ENCODE data around the gene BAG2. TPM values are rescaled to one million over a fixed set of nuclear protein-coding genes. Genes with fewer than 3 reads are reported as not detected.

BAG2 gene
- total and polyA plus RNA-seq, 2 of the 4 experiments (the other 2 are of a cell fraction), result 8.1 to 10.0 TPM

DNA sequence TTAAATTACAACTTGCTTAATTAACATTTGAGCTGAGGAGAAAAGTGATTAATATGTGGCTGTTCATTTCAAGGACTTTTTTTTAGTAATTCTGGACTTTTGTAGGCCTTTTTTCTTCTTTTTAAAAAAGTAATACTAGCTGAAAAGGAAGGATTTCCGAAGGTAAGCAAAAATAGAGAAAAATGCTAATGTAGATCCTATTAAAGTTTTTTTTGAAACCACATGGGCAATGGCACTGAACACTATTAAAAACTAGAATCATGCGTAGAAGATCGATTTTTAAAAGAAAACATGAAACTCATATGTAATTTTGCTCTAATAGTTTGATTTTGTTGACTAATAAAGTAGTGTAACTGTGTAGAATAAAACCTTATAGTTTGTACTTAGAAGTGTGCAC lies 2.4 kb downstream of the BAG2 start:
- Histone ChIP-seq H3K9me1 (ENCODE audit: insufficient read depth, low read length) (peaks cover 13% of the 10 kb centered on the region), H3K18ac (ENCODE audit: low read depth, low read length) (no peak overlapping the region), H3K9ac (ENCODE audit: low read depth, low read length) (peak overlapping the region; percentile 97; the same call in 1 of the 2 replicates), H2BK20ac (ENCODE audit: low read depth, low read length) (no peak overlapping the region), H3K27ac (ENCODE audit: insufficient read depth, low read length) (peak overlapping the region; percentile 14; the same call in 1 of the 2 replicates), H2AK5ac (ENCODE audit: low read depth, low read length) (no peak overlapping the region), H4K5ac (ENCODE audit: low read depth, low read length) (no peak overlapping the region), H3K4ac (ENCODE audit: low read depth, low read length) (peak overlapping the region; percentile 81; the same call in 1 of the 2 replicates), H3K79me1 (ENCODE audit: low read depth in 1 of 2, low read length in 2 of 2) (peaks cover 0 to 39% of the 10 kb centered on the region in 2 experiments; a peak in 3 of 4 replicates), H4K91ac (ENCODE audit: insufficient read depth, low read depth, low read length) (no peak overlapping the region), H2BK5ac (ENCODE audit: low read depth, low read length, poor library complexity, severe bottlenecking) (peak overlapping the region; percentile 94), H3K14ac (replicated peaks; ENCODE audit: low read depth, low read length) (no peak overlapping the region), H3K27me3 (ENCODE audit: control insufficient read depth, insufficient read depth, low read length) (no peaks in the 10 kb centered on the region), H4K8ac (ENCODE audit: low read depth in 2 of 2, low read length in 2 of 2) (no peak overlapping the region; a peak in 1 of 4 replicates), H3K23ac (ENCODE audit: low read depth, low read length) (no peak overlapping the region; the same call in 1 of the 2 replicates), H3K9me3 (ENCODE audit: control insufficient read depth, insufficient read depth, low read length) (no peaks in the 10 kb centered on the region), H2AK9ac (replicated peaks; ENCODE audit: low read depth, low read length, poor library complexity) (no peak overlapping the region), H3K36me3 (ENCODE audit: control insufficient read depth, insufficient read depth, low read length) (peaks cover 15% of the 10 kb centered on the region), H3K4me2 (ENCODE audit: low read depth, low read length) (peak overlapping the region; percentile 95), H4K20me1 (ENCODE audit: insufficient read depth, low read length) (peaks cover 36% of the 10 kb centered on the region), H3K56ac (ENCODE audit: extremely low read depth, insufficient read depth, low read length) (no peak overlapping the region), H2BK120ac (ENCODE audit: low read depth, low read length) (no peak overlapping the region), H3K4me1 (ENCODE audit: control insufficient read depth, insufficient read depth, low read length) (peaks cover 16% of the 10 kb centered on the region), H2AFZ (replicated peaks; ENCODE audit: low read length, poor library complexity) (no peak overlapping the region), H2BK15ac (ENCODE audit: low read depth, low read length) (no peak overlapping the region), H3K4me3 (ENCODE audit: insufficient read depth, low read depth, low read length) (peak overlapping the region; percentile 97)
- ChIA-PET POLR2A (ENCODE audit: unreplicated experiment) (no interaction called here), CTCF (no interaction called here)
- no peak for ATAC-seq (ENCODE audit: low read depth)
- TF ChIP-seq, protein P1, sequence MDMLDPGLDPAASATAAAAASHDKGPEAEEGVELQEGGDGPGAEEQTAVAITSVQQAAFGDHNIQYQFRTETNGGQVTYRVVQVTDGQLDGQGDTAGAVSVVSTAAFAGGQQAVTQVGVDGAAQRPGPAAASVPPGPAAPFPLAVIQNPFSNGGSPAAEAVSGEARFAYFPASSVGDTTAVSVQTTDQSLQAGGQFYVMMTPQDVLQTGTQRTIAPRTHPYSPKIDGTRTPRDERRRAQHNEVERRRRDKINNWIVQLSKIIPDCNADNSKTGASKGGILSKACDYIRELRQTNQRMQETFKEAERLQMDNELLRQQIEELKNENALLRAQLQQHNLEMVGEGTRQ (IDR thresholded peaks at IDR 0.05; ENCODE audit: low read depth, low read length), result no peak
- TF ChIP-seq SMC3 (IDR thresholded peaks at IDR 0.05; ENCODE audit: low read depth, low read length), result no peak
- TF ChIP-seq, protein P2, sequence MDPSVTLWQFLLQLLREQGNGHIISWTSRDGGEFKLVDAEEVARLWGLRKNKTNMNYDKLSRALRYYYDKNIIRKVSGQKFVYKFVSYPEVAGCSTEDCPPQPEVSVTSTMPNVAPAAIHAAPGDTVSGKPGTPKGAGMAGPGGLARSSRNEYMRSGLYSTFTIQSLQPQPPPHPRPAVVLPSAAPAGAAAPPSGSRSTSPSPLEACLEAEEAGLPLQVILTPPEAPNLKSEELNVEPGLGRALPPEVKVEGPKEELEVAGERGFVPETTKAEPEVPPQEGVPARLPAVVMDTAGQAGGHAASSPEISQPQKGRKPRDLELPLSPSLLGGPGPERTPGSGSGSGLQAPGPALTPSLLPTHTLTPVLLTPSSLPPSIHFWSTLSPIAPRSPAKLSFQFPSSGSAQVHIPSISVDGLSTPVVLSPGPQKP (IDR thresholded peaks at IDR 0.05; ENCODE audit: borderline replicate concordance, low read depth, low read length), result no peak
- TF ChIP-seq FOS (IDR thresholded peaks at IDR 0.05; ENCODE audit: low read depth, low read length), result no peak
- dilution Hi-C loops (cut with HindIII; ENCODE audit: low sequenced_read_pairs, unreplicated experiment) (no loop called here), in situ Hi-C loops (cut with MboI; ENCODE audit: low sequenced_read_pairs) (no loop called here), intact Hi-C loops (cut with micrococcal nuclease) (loop anchor here (2.0 to 5.0 kb wide), 4 partner anchors 92 to 272 kb away; partner anchors contain the start of genes BEND6 and KIAA1586)
- DNase-seq, result no peak
- no CpG with 5 or more reads among the region's 3 CpGs for WGBS, 2 experiments (ENCODE audit: extremely low coverage in 2 of 2, insufficient read length in 1 of 2)
- no TSS peak for BruUV-seq (replicated peaks)
